Left ventricle myocardium superior (tissue), 1 donor: ENCODE data around the gene MTHFD2L. TPM values are rescaled to one million over a fixed set of nuclear protein-coding genes. Genes with fewer than 3 reads are reported as not detected.

Experiments used
- ATAC-seq: fragments of 200-7000 bp; cut with Tn5 transposase; one replicate; pipeline ENCODE4 v1.9.1; 2020; ENCODE audit warnings: mild to moderate bottlenecking, moderate library complexity
- DNase-seq: peaks from one replicate; pipeline ENCODE4 v3.0.0-alpha.2; 2020
- intact Hi-C: fragments of 100-400 bp; cut with micrococcal nuclease; formaldehyde crosslinking; loops from one replicate; pipeline ENCODE4 v1.11.0; 2022
- total RNA-seq: library from RNA; stranded (reverse); fragmentation: NEBNext Ultra II Directional; extraction: Animal tissue kit (Norgen Biotek cat#: 25700); gene quantifications from one replicate; pipeline ENCODE4 v1.2.1, GENCODE V29; 2021
- donor health status: DM: no; HTN: yes; CAD: no; lungs with severe emphysema.

Gene MTHFD2L
- total RNA-seq, 1 donor from 2014 or later: 8.5 TPM

- DNase-seq (no peak), ATAC-seq (no peak)
- intact Hi-C loops: no loop called here
These were observed 125.7 kb downstream of the MTHFD2L start for GRCh38 chr4:74283614-74284013.

GRCh38 chr4:74284053-74284452, 126.1 kb downstream of the MTHFD2L start:
- intact Hi-C loops: no loop called here
- no peak for DNase-seq
- no peak for ATAC-seq

- ATAC-seq (no peak), DNase-seq (no peak)
- intact Hi-C loops: no loop called here
These were observed 129.2 kb downstream of the MTHFD2L start for GRCh38 chr4:74287164-74287563.

GRCh38 chr4:74287791-74288190, 129.9 kb downstream of the MTHFD2L start:
- no peak for ATAC-seq
- intact Hi-C loops: no loop called here

GRCh38 chr4:74291471-74291870, 133.6 kb downstream of the MTHFD2L start:
- intact Hi-C loops: no loop called here
- DNase-seq (no peak), ATAC-seq (no peak)

More at GRCh38 chr4:74287791-74288190, 129.9 kb downstream of the MTHFD2L start:
- no peak for DNase-seq

GRCh38 chr4:74292111-74292870, 134.4 kb downstream of the MTHFD2L start:
- no peak for DNase-seq
- intact Hi-C loops: no loop called here
- ATAC-seq: no peak

GRCh38 chr4:74293558-74293957, 135.6 kb downstream of the MTHFD2L start:
- ATAC-seq (no peak), DNase-seq (no peak)
- intact Hi-C loops: no loop called here

- intact Hi-C loops: no loop called here
- no peak for ATAC-seq
These were observed 136.8 kb downstream of the MTHFD2L start for GRCh38 chr4:74294681-74295080.

GRCh38 chr4:74297539-74297938, 139.6 kb downstream of the MTHFD2L start:
- intact Hi-C loops: no loop called here
- ATAC-seq (no peak), DNase-seq (no peak)

More at GRCh38 chr4:74294681-74295080, 136.8 kb downstream of the MTHFD2L start:
- no peak for DNase-seq

- ATAC-seq (no peak), DNase-seq (no peak)
- intact Hi-C loops: no loop called here
These were observed 146.2 kb downstream of the MTHFD2L start for GRCh38 chr4:74304095-74304625.

- no peak for DNase-seq
- intact Hi-C loops: no loop called here
- no peak for ATAC-seq
These were observed 147.1 kb downstream of the MTHFD2L start for GRCh38 chr4:74305000-74305399.

GRCh38 chr4:74307170-74307569, 149.3 kb downstream of the MTHFD2L start:
- intact Hi-C loops: no loop called here
- no peak for ATAC-seq

GRCh38 chr4:74308215-74308614, 150.3 kb downstream of the MTHFD2L start, which contains the start of gene EPGN:
TSS of gene EPGN (plus strand) at chr4:74308470. CDS start at chr4:74308534, 64 bp downstream.
- intact Hi-C loops: no loop called here
- ATAC-seq (no peak), DNase-seq (no peak)

More at GRCh38 chr4:74307170-74307569, 149.3 kb downstream of the MTHFD2L start:
- no peak for DNase-seq

GRCh38 chr4:74309223-74309622, 151.3 kb downstream of the MTHFD2L start:
- intact Hi-C loops: no loop called here
- DNase-seq: no peak
- no peak for ATAC-seq

- DNase-seq: no peak
- ATAC-seq: no peak
- intact Hi-C loops: loop anchor here (10.0 kb wide), 2 partner anchors 87 to 117 kb away; no protein-coding TSS in a partner anchor
These were observed 153.9 kb downstream of the MTHFD2L start for GRCh38 chr4:74311696-74312313.

- intact Hi-C loops: loop anchor here (10.0 kb wide), 2 partner anchors 90 to 120 kb away; no protein-coding TSS in a partner anchor
- ATAC-seq (no peak), DNase-seq (no peak)
These were observed 156.4 kb downstream of the MTHFD2L start for GRCh38 chr4:74314329-74314728.

GRCh38 chr4:74314944-74315343, 157.0 kb downstream of the MTHFD2L start:
- DNase-seq: no peak
- no peak for ATAC-seq
- intact Hi-C loops: loop anchor here (10.0 kb wide), 2 partner anchors 90 to 120 kb away; no protein-coding TSS in a partner anchor

- intact Hi-C loops: loop anchor here (10.0 kb wide), 2 partner anchors 91 to 121 kb away; no protein-coding TSS in a partner anchor
- DNase-seq: no peak
- no peak for ATAC-seq
These were observed 157.5 kb downstream of the MTHFD2L start for GRCh38 chr4:74315376-74315775.

- DNase-seq: no peak
- ATAC-seq: no peak
- intact Hi-C loops: loop anchor here (10.0 kb wide), 2 partner anchors 92 to 122 kb away; no protein-coding TSS in a partner anchor
These were observed 158.5 kb downstream of the MTHFD2L start for GRCh38 chr4:74316397-74316796.
